SK-N-SH (cell line): ENCODE measurements around the gene CD93. TPM values are rescaled to one million over a fixed set of nuclear protein-coding genes. Genes with fewer than 3 reads are reported as not detected.

Experiments
- polyA plus RNA-seq, 3 experiments: library from polyadenylated mRNA; depleted of rRNA; stranded (reverse); fragments of >200 nt; gene quantifications; 2 replicates each; pipeline ENCODE4 v1.2.3, GENCODE V29; 2012

Gene CD93
- polyA plus RNA-seq, 1 of the 3 experiments (the other 2 are of a cell fraction), result 0.03 TPM

Other genes starting within 250 kb of the CD93 start
- gene SSTR4, start 51.0 kb downstream of the CD93 start, polyA plus RNA-seq (2012; rRNA removed), result not detected in 2 replicates
- 0.13 and 0.33 TPM in 2 replicates for gene THBD, start 36.7 kb downstream of the CD93 start, polyA plus RNA-seq (2012; rRNA removed)